ENCODE measurements around the gene NKAIN2. TPM values are rescaled to one million over a fixed set of nuclear protein-coding genes. Genes with fewer than 3 reads are reported as not detected.

NKAIN2 gene
- total RNA-seq, 1 experiment from 2014 or later, result not detected

- Histone ChIP-seq H3K4me1 (no peaks in the 10 kb centered on the region), H3K4me3 (no peak overlapping the region), H3K27ac (no peak overlapping the region), H3K36me3 (no peaks in the 10 kb centered on the region), H3K27me3 (no peaks in the 10 kb centered on the region), H3K9me3 (replicated peaks) (no peaks in the 10 kb centered on the region)
- no peak for DNase-seq
Observed at GRCh38 chr6:124073021-124073420, 269.4 kb downstream of the NKAIN2 start.

DNA sequence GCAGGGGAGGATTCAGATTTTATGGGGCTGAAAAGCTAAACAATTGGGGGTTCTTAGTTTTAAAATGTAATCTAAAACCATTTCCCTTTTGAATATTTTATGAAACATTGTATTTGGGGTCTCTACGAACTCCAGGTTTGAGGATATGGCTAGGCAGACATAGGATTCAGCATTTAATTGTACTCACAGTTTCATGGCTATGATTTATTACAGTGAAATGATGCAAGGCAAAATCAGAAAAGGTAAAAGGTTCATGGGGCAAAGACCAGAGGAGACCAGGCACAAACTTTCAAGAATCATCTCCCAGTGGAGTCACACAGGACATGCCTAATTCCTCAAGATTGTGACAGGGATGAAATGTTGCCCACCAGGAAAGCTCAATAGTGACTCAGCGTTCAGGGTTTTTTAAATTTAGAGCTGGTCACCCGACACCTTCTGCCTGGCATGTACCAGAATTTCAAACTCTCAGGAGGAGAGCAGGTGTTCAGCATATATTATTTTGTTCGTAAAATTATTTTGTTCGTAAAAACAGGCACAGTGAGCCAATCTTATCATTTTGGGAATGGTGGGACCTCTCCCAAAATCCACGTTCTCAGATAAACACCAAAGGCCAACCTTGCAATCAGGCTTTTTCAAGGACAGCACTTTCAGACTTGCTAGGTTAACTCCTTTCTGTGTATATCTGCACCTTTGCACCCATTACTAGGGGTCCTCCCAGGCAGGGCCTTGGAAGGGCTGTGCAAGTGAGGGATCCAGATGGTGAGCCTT is 270.3 kb downstream of the NKAIN2 start:
- no peaks in the 10 kb centered on the region for H3K27me3 ChIP-seq
- no peaks in the 10 kb centered on the region for H3K36me3 ChIP-seq
- DNase-seq, result no peak
- H3K27ac ChIP-seq, result no peak overlapping the region
- no peaks in the 10 kb centered on the region for H3K9me3 ChIP-seq (replicated peaks)
- H3K4me1 ChIP-seq, result no peaks in the 10 kb centered on the region
- H3K4me3 ChIP-seq, result no peak overlapping the region

- no peak for DNase-seq
- Histone ChIP-seq H3K4me1 (no peaks in the 10 kb centered on the region), H3K4me3 (no peak overlapping the region), H3K36me3 (no peaks in the 10 kb centered on the region), H3K27me3 (no peaks in the 10 kb centered on the region), H3K9me3 (replicated peaks) (no peaks in the 10 kb centered on the region), H3K27ac (no peak overlapping the region)
Observed at GRCh38 chr6:124074606-124075005, 270.9 kb downstream of the NKAIN2 start.

- Histone ChIP-seq H3K27ac (no peak overlapping the region), H3K4me1 (no peaks in the 10 kb centered on the region), H3K27me3 (no peaks in the 10 kb centered on the region), H3K36me3 (no peaks in the 10 kb centered on the region), H3K9me3 (replicated peaks) (no peaks in the 10 kb centered on the region), H3K4me3 (no peak overlapping the region)
- no peak for DNase-seq
Observed at GRCh38 chr6:124076336-124077048, 272.8 kb downstream of the NKAIN2 start.

DNA sequence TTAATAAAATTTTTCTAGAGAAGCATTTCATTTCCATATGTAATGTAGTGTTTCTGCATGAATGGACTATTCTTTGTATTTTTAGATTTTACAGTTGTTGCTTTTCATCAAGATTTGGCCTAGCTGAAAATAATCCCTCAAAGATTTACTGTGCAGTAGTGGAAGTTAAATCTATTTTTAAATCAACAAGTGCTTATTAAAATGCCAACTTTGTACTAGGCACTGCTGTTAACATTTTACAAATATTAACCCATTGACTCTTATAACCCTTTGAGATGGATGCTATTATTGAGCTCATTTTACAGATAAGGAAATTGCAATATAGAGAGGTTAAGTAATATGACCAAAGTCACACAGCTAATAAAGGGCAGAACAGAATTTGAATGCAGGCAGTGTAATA is 274.5 kb downstream of the NKAIN2 start:
- no peak overlapping the region for H3K27ac ChIP-seq
- H3K9me3 ChIP-seq (replicated peaks), result no peaks in the 10 kb centered on the region
- no peaks in the 10 kb centered on the region for H3K27me3 ChIP-seq
- H3K36me3 ChIP-seq, result no peaks in the 10 kb centered on the region
- H3K4me1 ChIP-seq, result no peaks in the 10 kb centered on the region
- DNase-seq, result no peak
- H3K4me3 ChIP-seq, result no peak overlapping the region

- H3K27me3 ChIP-seq, result no peaks in the 10 kb centered on the region
- H3K4me1 ChIP-seq, result no peaks in the 10 kb centered on the region
- no peak overlapping the region for H3K27ac ChIP-seq
- H3K4me3 ChIP-seq, result no peak overlapping the region
- DNase-seq, result no peak
- H3K9me3 ChIP-seq (replicated peaks), result no peaks in the 10 kb centered on the region
- no peaks in the 10 kb centered on the region for H3K36me3 ChIP-seq
Observed at GRCh38 chr6:124080483-124080882, 276.8 kb downstream of the NKAIN2 start.

GRCh38 chr6:124090491-124090890 is 286.8 kb downstream of the NKAIN2 start:
- Histone ChIP-seq H3K9me3 (replicated peaks) (no peaks in the 10 kb centered on the region), H3K4me1 (no peaks in the 10 kb centered on the region), H3K27ac (no peak overlapping the region), H3K36me3 (no peaks in the 10 kb centered on the region), H3K4me3 (no peak overlapping the region), H3K27me3 (no peaks in the 10 kb centered on the region; the same call in 1 of the 2 replicates)
- DNase-seq, result no peak

- H3K4me3 ChIP-seq, result no peak overlapping the region
Observed at GRCh38 chr6:124099520-124099919, 295.9 kb downstream of the NKAIN2 start.

DNA sequence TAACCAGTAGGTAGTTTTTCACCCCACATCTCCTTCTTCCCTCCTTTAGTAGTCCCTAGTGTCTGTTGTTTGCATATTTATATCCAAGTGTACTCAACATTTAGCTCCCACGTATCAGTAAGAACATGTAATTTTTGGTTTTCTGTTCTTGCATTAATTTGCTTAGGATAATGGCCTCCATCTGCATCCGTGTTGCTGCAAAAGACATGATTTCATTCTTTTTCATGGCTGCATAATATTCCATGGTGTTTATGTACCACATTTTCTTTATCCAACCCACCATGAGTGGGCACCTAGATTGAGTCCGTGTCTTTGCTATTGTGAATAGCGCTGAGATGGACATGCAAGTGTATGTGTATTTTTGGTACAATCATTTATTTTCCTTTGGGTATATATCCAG is 306.8 kb downstream of the NKAIN2 start:
- no peak for DNase-seq
- Histone ChIP-seq H3K27ac (no peak overlapping the region), H3K4me3 (no peak overlapping the region), H3K27me3 (0 out of 2 replicates have a peak, but pooled peaks cover 2% of the 10 kb centered on the region), H3K4me1 (no peaks in the 10 kb centered on the region), H3K36me3 (no peaks in the 10 kb centered on the region), H3K9me3 (replicated peaks) (no peaks in the 10 kb centered on the region)

More at GRCh38 chr6:124099520-124099919, 295.9 kb downstream of the NKAIN2 start:
- no peaks in the 10 kb centered on the region for H3K36me3 ChIP-seq
- no peaks in the 10 kb centered on the region for H3K4me1 ChIP-seq
- H3K27me3 ChIP-seq, result no peaks in the 10 kb centered on the region
- DNase-seq, result no peak
- no peaks in the 10 kb centered on the region for H3K9me3 ChIP-seq (replicated peaks)
- no peak overlapping the region for H3K27ac ChIP-seq

GRCh38 chr6:124119596-124119995 is 315.9 kb downstream of the NKAIN2 start:
- Histone ChIP-seq H3K9me3 (replicated peaks) (no peaks in the 10 kb centered on the region), H3K36me3 (no peaks in the 10 kb centered on the region), H3K4me3 (no peak overlapping the region), H3K4me1 (no peaks in the 10 kb centered on the region), H3K27ac (no peak overlapping the region), H3K27me3 (no peaks in the 10 kb centered on the region)
- peak; percentile 21 to 50 for DNase-seq

DNA sequence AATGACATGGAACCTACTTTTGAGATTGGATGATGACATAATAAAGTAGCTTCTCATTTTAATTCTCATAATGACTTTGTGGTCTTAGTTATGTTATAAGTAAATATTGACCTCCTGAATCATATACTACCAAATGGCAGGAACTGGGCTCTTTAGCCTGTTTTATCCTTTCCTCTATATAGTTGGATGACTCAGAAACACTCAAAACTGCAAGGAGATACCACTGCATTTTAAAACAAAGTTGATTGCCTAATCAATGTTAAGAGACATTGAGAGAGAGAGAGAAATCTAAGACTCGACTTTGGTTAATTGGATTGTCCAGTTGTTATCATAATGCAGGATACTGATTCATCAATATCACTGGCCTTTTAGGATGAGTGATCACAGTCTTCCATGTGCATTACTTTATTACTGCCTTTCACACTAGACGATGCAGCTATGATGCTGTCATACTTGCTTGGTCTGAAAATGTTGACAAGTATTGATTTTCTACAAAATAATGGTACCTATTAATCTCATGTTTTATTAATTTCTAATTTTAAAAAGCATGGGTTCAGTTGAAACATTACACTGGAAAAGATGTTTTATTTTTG is 320.0 kb downstream of the NKAIN2 start:
- Histone ChIP-seq H3K4me3 (no peak overlapping the region), H3K27me3 (no peaks in the 10 kb centered on the region), H3K36me3 (no peaks in the 10 kb centered on the region), H3K9me3 (replicated peaks) (no peaks in the 10 kb centered on the region), H3K4me1 (no peaks in the 10 kb centered on the region), H3K27ac (no peak overlapping the region)
- no peak for DNase-seq

- no peaks in the 10 kb centered on the region for H3K9me3 ChIP-seq (replicated peaks)
- no peaks in the 10 kb centered on the region for H3K27me3 ChIP-seq
- H3K27ac ChIP-seq, result no peak overlapping the region
- no peaks in the 10 kb centered on the region for H3K36me3 ChIP-seq
- DNase-seq, result peak in 1 of 2 experiments; percentile 10
- H3K4me3 ChIP-seq, result no peak overlapping the region
- H3K4me1 ChIP-seq, result peaks cover 8% of the 10 kb centered on the region; the same call in 1 of the 2 replicates
Observed at GRCh38 chr6:124131259-124131658, 327.6 kb downstream of the NKAIN2 start.

DNA sequence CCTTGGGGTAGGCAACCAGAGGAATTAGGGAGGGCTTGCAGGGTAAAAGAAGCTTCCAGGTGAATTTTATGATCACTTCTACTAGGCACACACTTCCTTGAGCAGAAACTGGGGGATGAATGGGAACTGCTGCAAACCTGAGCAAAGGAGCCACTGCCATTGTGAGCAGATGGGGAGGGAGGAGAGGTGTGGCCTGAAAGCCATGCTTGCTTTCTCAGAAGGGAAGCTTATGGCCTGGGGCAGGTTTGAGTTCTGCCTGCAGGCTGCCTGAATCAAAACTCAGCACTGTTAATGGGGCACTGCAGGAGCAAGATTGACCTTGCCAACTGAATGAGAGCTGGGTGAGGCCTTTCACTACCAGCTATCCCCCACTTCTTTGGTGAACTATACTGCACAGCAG is 328.1 kb downstream of the NKAIN2 start:
- Histone ChIP-seq H3K9me3 (replicated peaks) (no peaks in the 10 kb centered on the region), H3K4me1 (peaks cover 8% of the 10 kb centered on the region; the same call in 1 of the 2 replicates), H3K36me3 (no peaks in the 10 kb centered on the region), H3K27ac (no peak overlapping the region), H3K4me3 (no peak overlapping the region), H3K27me3 (no peaks in the 10 kb centered on the region)
- DNase-seq, result no peak

- H3K27ac ChIP-seq, result no peak overlapping the region
- H3K9me3 ChIP-seq (replicated peaks), result no peaks in the 10 kb centered on the region
- H3K4me3 ChIP-seq, result no peak overlapping the region
- DNase-seq, result peak; percentile 11 to 28
- H3K4me1 ChIP-seq, result peaks cover 8% of the 10 kb centered on the region; the same call in 1 of the 2 replicates
- no peaks in the 10 kb centered on the region for H3K27me3 ChIP-seq
- no peaks in the 10 kb centered on the region for H3K36me3 ChIP-seq
Observed at GRCh38 chr6:124132256-124132655, 328.6 kb downstream of the NKAIN2 start.

DNA sequence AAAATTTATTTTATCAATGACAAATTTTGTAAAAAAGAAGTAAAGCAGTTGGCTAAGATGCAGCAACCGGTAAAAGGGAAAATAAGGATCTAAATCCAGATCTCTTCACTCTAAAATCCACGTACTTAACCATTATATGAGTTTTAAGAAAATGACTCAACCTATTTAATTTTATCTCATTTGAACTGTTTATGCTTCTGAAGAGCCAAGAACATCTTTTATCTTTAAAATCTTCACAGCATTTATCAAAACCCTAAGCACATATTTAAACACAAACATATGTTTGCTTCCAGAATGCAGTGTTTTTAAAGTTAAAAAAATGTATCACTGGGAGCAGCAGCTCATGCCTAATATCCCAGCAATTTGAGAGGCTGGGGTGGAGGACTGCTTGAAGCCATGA is 339.2 kb downstream of the NKAIN2 start:
- no peak for DNase-seq
- H3K4me3 ChIP-seq, result no peak overlapping the region
- no peaks in the 10 kb centered on the region for H3K27me3 ChIP-seq
- no peaks in the 10 kb centered on the region for H3K36me3 ChIP-seq
- H3K27ac ChIP-seq, result no peak overlapping the region
- H3K4me1 ChIP-seq, result no peaks in the 10 kb centered on the region
- no peaks in the 10 kb centered on the region for H3K9me3 ChIP-seq (replicated peaks)

Data from SJCRH30 (cell line).